ENCODE measurements around the gene FKBP5. TPM values are rescaled to one million over a fixed set of nuclear protein-coding genes. Genes with fewer than 3 reads are reported as not detected.
"Not testable (repeated sequence)": the region's sequence is repeated elsewhere in the genome, so short reads cannot be mapped to it uniquely, and the experiment has no call there.

Gene FKBP5
- total and polyA plus RNA-seq, 12 donors: 19.7 to 234 (median 119) TPM

- DNase-seq: no peak
- Histone ChIP-seq H3K36me3 (replicated peaks in 1 of 2) (peaks cover 0 to 56% of the 10 kb centered on the region in 2 donors), H3K27me3 (no peaks in the 10 kb centered on the region), H3K4me1 (replicated peaks in 1 of 2) (peaks cover 4 to 12% of the 10 kb centered on the region in 2 donors), H3K27ac (no peak overlapping the region), H3K4me3 (no peak overlapping the region), H3K9me3 (replicated peaks in 1 of 3) (no peaks in the 10 kb centered on the region)
- intact Hi-C loops (cut with DNase I): no loop called here
- no peak for TF ChIP-seq CTCF (IDR thresholded peaks at IDR 0.05)
- no peak for TF ChIP-seq POLR2A (IDR thresholded peaks at IDR 0.05)
- WGBS, 4 donors: 69 to 73% (median 71%) methylated on average over 3 of the region's 3 CpGs
Measured at GRCh38 chr6:35573495-35574110, 115.1 kb downstream of the FKBP5 start.

GRCh38 chr6:35570885-35571330 lies 117.8 kb downstream of the FKBP5 start:
- WGBS, 4 donors: 33 to 53% (median 39%) methylated on average over 2 of the region's 2 CpGs
- H3K4me3 ChIP-seq; H3K27me3 ChIP-seq; H3K9me3 ChIP-seq (replicated peaks in 1 of 3); intact Hi-C loops (cut with DNase I); H3K27ac ChIP-seq: not testable (repeated sequence)
- peaks cover 0 to 37% of the 10 kb centered on the region in 2 donors for H3K36me3 ChIP-seq (replicated peaks in 1 of 2)
- peak in 3 of 7 donors; percentile 8 to 33 (median 31) for DNase-seq
- H3K4me1 ChIP-seq (replicated peaks in 1 of 2): peaks cover 4 to 12% of the 10 kb centered on the region in 2 donors

GRCh38 chr6:35569011-35569461 lies 119.7 kb downstream of the FKBP5 start:
- intact Hi-C loops (cut with DNase I): loop anchor here in 1 of 2 donors (10.0 kb wide), 1 partner anchor 54 kb away; the partner anchor contains the start of gene TULP1
- 59 to 90% (median 64%) methylated on average over 5 of the region's 5 CpGs for WGBS, 4 donors
- H3K36me3 ChIP-seq (replicated peaks in 1 of 2): peaks cover 0 to 19% of the 10 kb centered on the region in 2 donors
- no peak for TF ChIP-seq POLR2A (IDR thresholded peaks at IDR 0.05)
- peak in 5 of 6 experiments; percentile 10 to 41 (median 27) for TF ChIP-seq CTCF (IDR thresholded peaks at IDR 0.05)
- peak in 6 of 7 donors; percentile 25 to 77 (median 48) for DNase-seq
- peaks cover 4 to 10% of the 10 kb centered on the region in 2 donors for H3K4me1 ChIP-seq (replicated peaks in 1 of 2)
- H3K27ac ChIP-seq: no peak overlapping the region
- H3K4me3 ChIP-seq: no peak overlapping the region
- no peaks in the 10 kb centered on the region for H3K27me3 ChIP-seq
- H3K9me3 ChIP-seq (replicated peaks in 1 of 3): no peaks in the 10 kb centered on the region

GRCh38 chr6:35566794-35567193 lies 121.9 kb downstream of the FKBP5 start:
- no peaks in the 10 kb centered on the region for H3K9me3 ChIP-seq (replicated peaks in 1 of 3)
- 65 to 80% (median 77%) methylated on average over 8 of the region's 8 CpGs for WGBS, 4 donors
- peaks cover 4 to 6% of the 10 kb centered on the region in 2 donors for H3K4me1 ChIP-seq (replicated peaks in 1 of 2)
- no peak overlapping the region for H3K4me3 ChIP-seq
- TF ChIP-seq CTCF (IDR thresholded peaks at IDR 0.05): no peak
- no peak for TF ChIP-seq POLR2A (IDR thresholded peaks at IDR 0.05)
- no peak for DNase-seq
- H3K27me3 ChIP-seq: no peaks in the 10 kb centered on the region
- H3K27ac ChIP-seq: no peak overlapping the region
- H3K36me3 ChIP-seq (replicated peaks in 1 of 2): no peaks in the 10 kb centered on the region
- intact Hi-C loops (cut with DNase I): loop anchor here in 1 of 2 donors (10.0 kb wide), 1 partner anchor 52 kb away; the partner anchor contains the start of gene TULP1

Measured in adrenal gland (tissue), 12 donors.